ENCODE data around the gene ZNF619.
A peak's percentile ranks its signal among the peaks of the same experiment; 100 is the strongest.

The ZNF619 gene

GRCh38 chr3:40465111-40465407 is 11.9 kb upstream of the ZNF619 start:
- no peak for DNase-seq (ENCODE audit: low read depth in 1 of 2, low spot score in 1 of 2)

- no peak for DNase-seq (ENCODE audit: low read depth in 1 of 2, low spot score in 1 of 2)
These were observed 11.5 kb upstream of the ZNF619 start for GRCh38 chr3:40465456-40465855.

GRCh38 chr3:40468018-40468417 is 8.9 kb upstream of the ZNF619 start:
- no peak for DNase-seq (ENCODE audit: low read depth in 1 of 2, low spot score in 1 of 2)

GRCh38 chr3:40470701-40471100 is 6.2 kb upstream of the ZNF619 start:
- DNase-seq (ENCODE audit: low read depth in 1 of 2, low spot score in 1 of 2): no peak

- no peak for DNase-seq (ENCODE audit: low read depth in 1 of 2, low spot score in 1 of 2)
These were observed 744 bp downstream of the ZNF619 start for GRCh38 chr3:40477666-40478065.

- no peak for DNase-seq (ENCODE audit: low read depth in 1 of 2, low spot score in 1 of 2)
These were observed 10.2 kb downstream of the ZNF619 start for GRCh38 chr3:40487172-40487571.

- DNase-seq (ENCODE audit: low read depth in 1 of 2, low spot score in 1 of 2): no peak
These were observed 14.0 kb downstream of the ZNF619 start for GRCh38 chr3:40490916-40491315.

- DNase-seq (ENCODE audit: low read depth in 1 of 2, low spot score in 1 of 2): no peak
These were observed 17.8 kb downstream of the ZNF619 start for GRCh38 chr3:40494698-40495097.

GRCh38 chr3:40497288-40497687 is 20.4 kb downstream of the ZNF619 start:
- no peak for DNase-seq (ENCODE audit: low read depth in 1 of 2, low spot score in 1 of 2)

GRCh38 chr3:40499952-40500351 is 23.0 kb downstream of the ZNF619 start:
- DNase-seq (ENCODE audit: low read depth in 1 of 2, low spot score in 1 of 2): no peak

GRCh38 chr3:40502034-40502433 is 25.1 kb downstream of the ZNF619 start:
- no peak for DNase-seq (ENCODE audit: low read depth in 1 of 2, low spot score in 1 of 2)

GRCh38 chr3:40504636-40505430 is 27.9 kb downstream of the ZNF619 start:
- DNase-seq (ENCODE audit: low read depth in 1 of 2, low spot score in 1 of 2): no peak

- DNase-seq (ENCODE audit: low read depth in 1 of 2, low spot score in 1 of 2): peak; percentile 12 to 25
These were observed 28.9 kb downstream of the ZNF619 start, which contains the start of gene ZNF620 for GRCh38 chr3:40505599-40506462. Gene ZNF620 (plus strand): TSS chr3:40506039. CDS start chr3:40506353, 314 bp downstream.

- no peak for DNase-seq (ENCODE audit: low read depth in 1 of 2, low spot score in 1 of 2)
These were observed 34.3 kb downstream of the ZNF619 start for GRCh38 chr3:40511031-40511718.

GRCh38 chr3:40516201-40516600 is 39.3 kb downstream of the ZNF619 start:
- no peak for DNase-seq (ENCODE audit: low read depth in 1 of 2, low spot score in 1 of 2)

- DNase-seq (ENCODE audit: low read depth in 1 of 2, low spot score in 1 of 2): no peak
These were observed 41.1 kb downstream of the ZNF619 start for GRCh38 chr3:40518067-40518466.

GRCh38 chr3:40518848-40519247 is 41.9 kb downstream of the ZNF619 start:
- DNase-seq (ENCODE audit: low read depth in 1 of 2, low spot score in 1 of 2): no peak

- DNase-seq (ENCODE audit: low read depth in 1 of 2, low spot score in 1 of 2): no peak
These were observed 44.3 kb downstream of the ZNF619 start for GRCh38 chr3:40521254-40521653.

GRCh38 chr3:40523781-40524180 is 46.9 kb downstream of the ZNF619 start:
- no peak for DNase-seq (ENCODE audit: low read depth in 1 of 2, low spot score in 1 of 2)

- DNase-seq (ENCODE audit: low read depth in 1 of 2, low spot score in 1 of 2): no peak
These were observed 47.3 kb downstream of the ZNF619 start for GRCh38 chr3:40524222-40524567.

- DNase-seq (ENCODE audit: low read depth in 1 of 2, low spot score in 1 of 2): peak; percentile 65 to 76
These were observed 47.8 kb downstream of the ZNF619 start, which contains the start of gene ZNF621 for GRCh38 chr3:40524568-40525285. Gene ZNF621 (plus strand): TSS chr3:40524960. CDS start chr3:40525841, 881 bp downstream.
